H1 (cell line): ENCODE measurements around the gene MARCHF10. TPM values are rescaled to one million over a fixed set of nuclear protein-coding genes. Genes with fewer than 3 reads are reported as not detected.

ENCODE experiments used
- CTCF ChIA-PET: fragments of 300-600 bp; sonication (Branson Sonifier 250); formaldehyde crosslinking; loops from one replicate; lab custom pipeline; 2021; ENCODE audit not compliant: partially characterized antibody; lab: Charles Lee
- POLR2A ChIA-PET: fragments of 300-600 bp; sonication (Branson Sonifier 250); formaldehyde crosslinking; loops from one replicate; lab custom pipeline; 2021; ENCODE audit warnings: inconsistent platforms; ENCODE audit not compliant: partially characterized antibody; lab: Charles Lee
- DNase-seq, 2 experiments: peaks; one replicate each; pipeline versions ENCODE4 v3.0.0 to v3.0.0-alpha.2; 2010 to 2022; ENCODE audit warnings: low spot score in 2 of 2, low read depth in 1 of 2, mixed read lengths in 1 of 2
- FAIRE-seq: peaks from 2 replicates; lab custom pipeline; 2011; peaks lifted over from hg19 to GRCh38; lab: Jason Lieb, UNC
- H2AFZ ChIP-seq: 2 replicates; pipeline ENCODE4 v1.8.1; 2012; ENCODE audit warnings: low read length, inconsistent platforms
- H2AK5ac ChIP-seq: 2 replicates; pipeline ENCODE4 v1.6.1; 2013; ENCODE audit warnings: low read depth, low read length
- H2BK120ac ChIP-seq: replicated peaks from 2 replicates; pipeline ENCODE3; 2013; ENCODE audit warnings: low read depth, low read length, inconsistent platforms
- H2BK12ac ChIP-seq: 2 replicates; pipeline ENCODE4 v1.6.1; 2013; ENCODE audit warnings: low read depth, low read length
- H2BK15ac ChIP-seq: 2 replicates; pipeline ENCODE4 v1.6.1; 2013; ENCODE audit warnings: low read length
- H2BK20ac ChIP-seq: 2 replicates; pipeline ENCODE4 v1.6.1; 2013; ENCODE audit warnings: low read length
- H2BK5ac ChIP-seq: 2 replicates; pipeline ENCODE4 v1.6.1; 2013; ENCODE audit warnings: low read depth, low read length
- H3K14ac ChIP-seq: 2 replicates; pipeline ENCODE4 v1.6.1; 2013; ENCODE audit warnings: inconsistent platforms; ENCODE audit not compliant: insufficient read length
- H3K18ac ChIP-seq: 2 replicates; pipeline ENCODE4 v1.6.1; 2013; ENCODE audit warnings: low read length; ENCODE audit errors: extremely low read depth
- H3K23ac ChIP-seq: 2 replicates; pipeline ENCODE4 v1.6.1; 2013; ENCODE audit warnings: inconsistent platforms; ENCODE audit not compliant: insufficient read length
- H3K23me2 ChIP-seq: 2 replicates; pipeline ENCODE4 v1.6.1; 2013; ENCODE audit warnings: low read depth, low read length
- H3K27ac ChIP-seq: 2 replicates; pipeline ENCODE4 v1.6.1; 2011; ENCODE audit warnings: low read depth, low read length, inconsistent platforms
- H3K27me3 ChIP-seq, 4 experiments: replicated peaks in 1 of 4; 1 replicate in 1 of 4; 2 replicates in 3 of 4; pipeline versions ENCODE4 v1.6.1 to v1.8.1; 2011 to 2013; ENCODE audit warnings: low read length in 3 of 4, mild to moderate bottlenecking in 3 of 4, inconsistent platforms in 2 of 4, mixed read lengths in 2 of 4, moderate library complexity in 1 of 4; ENCODE audit not compliant: control insufficient read depth in 3 of 4, insufficient read depth in 3 of 4; ENCODE audit errors: extremely low read depth in 1 of 4
- H3K36me3 ChIP-seq, 4 experiments: 2 replicates each; pipeline versions ENCODE4 v1.6.1 to v1.8.1; 2011 to 2013; ENCODE audit warnings: mild to moderate bottlenecking in 4 of 4, low read length in 3 of 4, moderate library complexity in 2 of 4, control low read depth in 1 of 4, inconsistent platforms in 1 of 4; ENCODE audit not compliant: insufficient read depth in 4 of 4, control insufficient read depth in 2 of 4
- H3K4ac ChIP-seq: replicated peaks from 2 replicates; pipeline ENCODE3; 2013; ENCODE audit warnings: low read length, low read depth, mixed read lengths, inconsistent platforms; ENCODE audit not compliant: insufficient read length
- H3K4me1 ChIP-seq, 4 experiments: replicated peaks in 1 of 4; 1 replicate in 1 of 4; 2 replicates in 3 of 4; pipeline versions ENCODE4 v1.6.1 to v1.8.1; 2011 to 2013; ENCODE audit warnings: low read length in 3 of 4, inconsistent platforms in 2 of 4, mixed read lengths in 1 of 4; ENCODE audit not compliant: insufficient read depth in 4 of 4, control insufficient read depth in 3 of 4
- H3K4me2 ChIP-seq, 2 experiments: 2 replicates each; pipeline versions ENCODE4 v1.6.1 to v1.8.1; 2011 to 2013; ENCODE audit warnings: low read depth in 2 of 2, low read length in 2 of 2, control low read depth in 1 of 2, inconsistent platforms in 1 of 2, mild to moderate bottlenecking in 1 of 2; ENCODE audit not compliant: insufficient read depth in 1 of 2
- H3K4me3 ChIP-seq, 4 experiments: fragments of 200-600, 300-600 bp in 1 of 4; sonication (generic), shearing (Covaris generic), sonication (Bioruptor Twin) in 1 of 4; 2 replicates each; pipeline versions ENCODE4 v1.5.1 to v1.8.1; 2011 to 2016; ENCODE audit warnings: low read length in 4 of 4, low read depth in 3 of 4, control low read depth in 2 of 4, inconsistent platforms in 2 of 4, mild to moderate bottlenecking in 2 of 4, mixed read lengths in 1 of 4, moderate library complexity in 1 of 4; ENCODE audit not compliant: insufficient read depth in 2 of 4; ENCODE audit errors: extremely low read depth in 1 of 4
- H3K56ac ChIP-seq: replicated peaks from 2 replicates; pipeline ENCODE3; 2013; ENCODE audit warnings: low read depth, mild to moderate bottlenecking, mixed read lengths, low read length, inconsistent platforms; ENCODE audit not compliant: insufficient read length
- H3K79me1 ChIP-seq: 2 replicates; pipeline ENCODE4 v1.6.1; 2013; ENCODE audit warnings: low read depth, low read length, control low read depth
- H3K79me2 ChIP-seq, 2 experiments: 2 replicates each; pipeline versions ENCODE4 v1.6.1 to v1.8.1; 2012 to 2013; ENCODE audit warnings: low read length in 2 of 2, mild to moderate bottlenecking in 2 of 2, inconsistent platforms in 1 of 2; ENCODE audit not compliant: insufficient read depth in 2 of 2, control insufficient read depth in 1 of 2
- H3K9ac ChIP-seq, 4 experiments: replicated peaks in 1 of 4; 1 replicate in 1 of 4; 2 replicates in 3 of 4; pipeline versions ENCODE4 v1.6.1 to v1.8.1; 2011 to 2013; ENCODE audit warnings: low read depth in 3 of 4, low read length in 3 of 4, control low read depth in 2 of 4, mild to moderate bottlenecking in 2 of 4, moderate library complexity in 2 of 4, inconsistent platforms in 1 of 4; ENCODE audit errors: extremely low read depth in 1 of 4
- H3K9me3 ChIP-seq, 2 experiments: 2 replicates each; pipeline versions ENCODE4 v1.6.1 to v1.8.1; 2012 to 2013; ENCODE audit warnings: mild to moderate bottlenecking in 2 of 2, moderate library complexity in 2 of 2, control low read depth in 1 of 2, inconsistent platforms in 1 of 2, low read depth in 1 of 2, low read length in 1 of 2, mixed read lengths in 1 of 2; ENCODE audit not compliant: insufficient read depth in 2 of 2
- H4K20me1 ChIP-seq, 2 experiments: replicated peaks in 1 of 2; 2 replicates each; pipeline versions ENCODE3 to v1.8.1; 2011 to 2013; ENCODE audit warnings: inconsistent platforms in 2 of 2, low read length in 2 of 2, mild to moderate bottlenecking in 1 of 2; ENCODE audit not compliant: insufficient read depth in 2 of 2, control insufficient read depth in 1 of 2
- H4K5ac ChIP-seq: 2 replicates; pipeline ENCODE4 v1.6.1; 2013; ENCODE audit warnings: low read length, low read depth, mixed read lengths, inconsistent platforms; ENCODE audit not compliant: insufficient read length
- H4K8ac ChIP-seq: 2 replicates; pipeline ENCODE4 v1.8.0; 2013; ENCODE audit warnings: mild to moderate bottlenecking, moderate library complexity, low read length, inconsistent platforms; ENCODE audit not compliant: insufficient read depth; ENCODE audit errors: extremely low read depth
- H4K91ac ChIP-seq: replicated peaks from 2 replicates; pipeline ENCODE3; 2013; ENCODE audit warnings: low read length, mixed read lengths, inconsistent platforms; ENCODE audit not compliant: insufficient read length
- ATF2 ChIP-seq: IDR thresholded peaks from 2 replicates; pipeline ENCODE4 v1.6.1; 2012; ENCODE audit warnings: low read length, inconsistent platforms
- WGBS, 2 experiments: shearing (Covaris generic) in 1 of 2; methylation state at CpG; one replicate each; pipeline versions ENCODE4 v1.1.6 to v1.1.7; 2013 to 2015; ENCODE audit warnings: low lambda C conversion rate in 2 of 2, mixed read lengths in 2 of 2, inconsistent platforms in 1 of 2, low coverage in 1 of 2, missing lambda C conversion rate in 1 of 2; ENCODE audit not compliant: insufficient replicate concordance in 2 of 2, insufficient coverage in 1 of 2, insufficient read length in 1 of 2; ENCODE audit errors: extremely low coverage in 1 of 2, missing lambda C conversion rate in 1 of 2; 5-methylcytosine and 5-hydroxymethylcytosine counted together
- polyA plus RNA-seq, 7 experiments: library from polyadenylated mRNA; depleted of rRNA in 3 of 7; stranded (reverse) in 5 of 7; unstranded in 2 of 7; fragments of >200 nt in 5 of 7; fragments of 200-250 nt in 2 of 7; gene quantifications; 1 replicate in 5 of 7; 2 replicates in 1 of 7; 4 replicates in 1 of 7; pipeline versions ENCODE4 v1.2.1 to v1.2.3, GENCODE V29; 2011 to 2013; ENCODE audit warnings: missing spikeins in 2 of 7, mixed read lengths in 2 of 7
- total RNA-seq: library from RNA; stranded (reverse); fragmentation: NEBNext Ultra II Directional; extraction: Animal tissue kit (Norgen Biotek cat#: 25700); gene quantifications from 2 replicates; pipeline ENCODE4 v1.2.1, GENCODE V29; 2021

The MARCHF10 gene
- total and polyA plus RNA-seq, 2 of the 8 experiments (the other 6 are each of a cell fraction or from before 2014, with no cell fraction given) = 0.48 to 0.73 TPM

GRCh38 chr17:62735044-62735651, 73.0 kb downstream of the MARCHF10 start:
- Histone ChIP-seq H3K36me3 (no peaks in the 10 kb centered on the region), H3K79me2 (no peaks in the 10 kb centered on the region), H2BK5ac (no peak overlapping the region), H3K9ac (no peak overlapping the region), H4K20me1 (no peaks in the 10 kb centered on the region), H3K18ac (no peak overlapping the region), H3K14ac (no peak overlapping the region), H2AK5ac (no peak overlapping the region; the same call in 1 of the 2 replicates), H4K8ac (no peak overlapping the region), H2BK20ac (no peak overlapping the region), H3K56ac (no peak overlapping the region), H4K5ac (no peak overlapping the region), H2BK15ac (no peak overlapping the region), H2AFZ (no peak overlapping the region), H3K4me3 (no peak overlapping the region), H3K4me2 (0 out of 4 replicates have a peak overlapping the region, but pooled peaks of 1 of the 2 experiments have one; percentile 2), H3K23me2 (no peaks in the 10 kb centered on the region; the same call in 1 of the 2 replicates), H4K91ac (no peak overlapping the region), H3K27me3 (no peaks in the 10 kb centered on the region), H3K23ac (no peak overlapping the region), H2BK120ac (no peak overlapping the region), H3K79me1 (no peaks in the 10 kb centered on the region), H3K9me3 (no peaks in the 10 kb centered on the region), H3K27ac (no peak overlapping the region), H2BK12ac (no peak overlapping the region), H3K4me1 (peaks cover 5 to 14% (median 8%) of the 10 kb centered on the region in 4 experiments), H3K4ac (no peak overlapping the region)
- no peak for TF ChIP-seq ATF2
- FAIRE-seq (peak; percentile 45), DNase-seq (no peak)
- 70% methylated on average over 7 of the region's 7 CpGs; no CpG with 5 or more reads in 1 of the 2 experiments for WGBS, 2 experiments
- CTCF ChIA-PET = interaction anchor here (0.7 to 0.9 kb wide), 4 partner anchors 11 to 252 kb away, joined by 3 read pairs; no protein-coding TSS in a partner anchor
- POLR2A ChIA-PET = no interaction called here
